ENCODE results near the gene UBR3.

Gene UBR3

DNA sequence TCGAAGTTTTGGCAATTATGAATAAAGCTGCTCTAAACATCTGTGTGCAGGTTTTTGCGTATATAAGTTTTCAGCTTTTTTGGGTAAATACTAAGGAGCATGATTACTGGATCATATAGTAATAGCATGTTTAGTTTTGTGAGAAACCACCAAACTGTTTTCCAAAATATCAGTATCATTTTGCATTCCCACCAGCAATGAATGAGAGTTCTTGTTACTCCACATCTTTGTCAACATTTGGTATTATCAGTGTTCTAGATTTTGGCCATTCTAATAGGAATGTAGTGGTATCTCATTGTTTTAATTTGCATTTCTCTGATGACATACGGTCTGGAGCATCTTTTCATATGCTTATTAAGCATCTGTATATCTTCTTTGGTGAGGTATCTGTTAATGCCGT is 207.3 kb downstream of the UBR3 start:
- in situ Hi-C loops (cut with HindIII; ENCODE audit: low sequenced_read_pairs) = no loop called here

GRCh38 chr2:170038734-170039133 is 211.5 kb downstream of the UBR3 start:
- in situ Hi-C loops (cut with HindIII; ENCODE audit: low sequenced_read_pairs) = no loop called here

- in situ Hi-C loops (cut with HindIII; ENCODE audit: low sequenced_read_pairs) = no loop called here
These were observed 212.3 kb downstream of the UBR3 start for GRCh38 chr2:170039401-170040172.

DNA sequence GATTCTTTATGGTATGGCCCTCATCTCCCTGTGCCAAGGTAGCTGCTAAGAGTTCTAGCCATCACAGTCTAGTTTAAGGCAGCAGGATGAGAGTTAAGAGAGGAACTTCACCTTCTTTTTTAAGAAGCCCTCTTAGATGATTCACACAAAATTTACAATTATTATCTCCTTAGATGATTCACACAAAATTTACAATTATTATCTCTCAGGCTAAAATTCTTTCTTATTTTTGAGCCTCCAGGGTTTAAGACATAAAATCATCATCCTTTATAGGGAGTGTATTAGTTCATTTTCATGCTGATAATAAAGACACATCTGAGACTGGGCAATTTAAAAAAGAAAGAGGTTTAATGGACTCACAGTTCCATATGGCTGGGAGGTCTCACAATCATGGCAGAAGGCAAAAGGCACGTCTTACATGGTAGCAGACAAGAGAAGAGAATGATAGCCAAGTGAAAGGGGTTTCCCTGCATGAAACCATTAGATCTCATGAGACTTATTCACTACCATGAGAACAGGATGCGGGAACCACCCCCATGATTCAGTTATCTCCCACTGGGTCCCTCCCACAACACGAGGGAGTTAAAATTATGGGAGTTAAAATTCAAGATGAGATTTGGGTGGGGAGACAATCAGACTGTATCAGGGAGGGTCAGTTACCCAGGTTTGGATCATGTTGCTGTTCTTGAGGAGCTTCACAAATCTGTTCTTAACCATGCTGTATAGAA is 217.7 kb downstream of the UBR3 start:
- in situ Hi-C loops (cut with HindIII; ENCODE audit: low sequenced_read_pairs) = no loop called here

DNA sequence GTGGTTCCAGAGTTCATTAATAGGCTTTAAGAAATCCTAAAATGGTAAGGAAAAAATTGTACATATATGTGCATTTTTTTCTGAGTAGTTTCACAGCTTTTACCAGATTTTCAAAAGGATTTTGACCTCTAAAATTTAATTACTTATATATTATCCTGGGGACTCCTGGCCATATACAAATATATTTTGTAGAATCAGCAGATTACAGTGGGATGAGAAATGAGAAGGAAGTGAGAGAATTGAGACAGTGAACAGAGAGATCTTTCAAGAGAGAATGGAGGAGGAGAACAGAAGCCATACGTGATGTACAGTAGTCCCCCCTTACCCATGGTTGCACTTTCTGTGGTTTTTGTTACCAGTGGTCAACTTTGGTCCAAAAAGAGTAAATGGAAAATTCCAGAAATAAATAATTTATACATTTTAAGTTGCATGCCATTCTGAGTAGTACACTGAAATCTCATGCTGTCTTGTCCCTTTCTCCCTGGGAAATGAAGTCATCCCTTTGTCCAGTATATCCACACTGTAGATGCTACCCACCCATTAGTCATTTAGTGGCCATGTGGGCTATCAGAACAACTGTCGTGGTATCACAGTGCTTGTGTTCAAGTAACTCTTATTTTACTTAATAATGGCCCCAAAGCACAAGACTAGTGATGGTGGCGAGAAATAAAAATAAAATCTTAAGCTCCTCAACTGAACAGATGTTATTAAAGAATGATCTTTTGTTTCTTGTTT is 220.2 kb downstream of the UBR3 start:
- in situ Hi-C loops (cut with HindIII; ENCODE audit: low sequenced_read_pairs) = no loop called here

- in situ Hi-C loops (cut with HindIII; ENCODE audit: low sequenced_read_pairs) = no loop called here
These were observed 224.9 kb downstream of the UBR3 start for GRCh38 chr2:170052151-170052550.

DNA sequence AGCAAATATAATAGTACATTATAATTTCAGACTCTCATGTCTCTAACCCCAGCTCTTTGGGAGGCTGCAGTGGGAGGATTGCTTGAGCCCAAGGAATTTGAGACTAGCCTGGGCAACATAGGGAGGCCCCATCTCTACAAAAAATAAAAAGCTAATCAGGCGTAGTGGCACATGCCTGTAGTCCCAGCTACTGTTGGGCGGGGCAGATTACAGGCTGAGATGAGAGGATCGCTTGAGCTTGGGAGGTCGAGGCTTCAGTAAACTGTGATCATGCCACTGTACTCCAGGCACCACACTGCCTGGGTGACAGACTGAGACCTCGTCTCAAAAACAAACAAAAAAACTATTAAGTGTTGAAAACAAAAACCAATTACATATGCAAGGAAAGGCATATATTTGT is 227.7 kb downstream of the UBR3 start:
- in situ Hi-C loops (cut with HindIII; ENCODE audit: low sequenced_read_pairs) = no loop called here

GRCh38 chr2:170056900-170057299 is 229.6 kb downstream of the UBR3 start:
- in situ Hi-C loops (cut with HindIII; ENCODE audit: low sequenced_read_pairs) = no loop called here

GRCh38 chr2:170063456-170064235 is 236.4 kb downstream of the UBR3 start:
- in situ Hi-C loops (cut with HindIII; ENCODE audit: low sequenced_read_pairs) = no loop called here

- in situ Hi-C loops (cut with HindIII; ENCODE audit: low sequenced_read_pairs) = no loop called here
These were observed 243.5 kb downstream of the UBR3 start for GRCh38 chr2:170070778-170071177.

DNA sequence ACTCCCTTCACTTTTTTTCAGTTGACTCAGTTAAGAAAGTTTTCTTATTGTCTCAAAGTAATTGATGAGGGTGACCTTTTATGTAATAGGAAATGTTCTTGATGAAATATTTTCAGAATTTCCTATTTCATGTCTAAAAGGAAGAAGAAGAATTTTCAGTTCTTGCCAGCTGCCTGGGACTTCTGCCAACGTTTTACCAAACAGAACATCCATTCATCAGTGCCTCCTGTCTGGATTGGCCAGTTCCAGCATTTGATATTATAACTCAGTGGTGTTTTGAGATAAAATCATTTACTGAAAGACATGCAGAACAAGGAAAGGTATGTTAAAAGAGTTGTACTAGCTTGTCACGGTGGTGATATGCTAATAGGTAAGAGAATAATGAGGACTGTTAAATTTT is 246.0 kb downstream of the UBR3 start:
- in situ Hi-C loops (cut with HindIII; ENCODE audit: low sequenced_read_pairs) = no loop called here

DNA sequence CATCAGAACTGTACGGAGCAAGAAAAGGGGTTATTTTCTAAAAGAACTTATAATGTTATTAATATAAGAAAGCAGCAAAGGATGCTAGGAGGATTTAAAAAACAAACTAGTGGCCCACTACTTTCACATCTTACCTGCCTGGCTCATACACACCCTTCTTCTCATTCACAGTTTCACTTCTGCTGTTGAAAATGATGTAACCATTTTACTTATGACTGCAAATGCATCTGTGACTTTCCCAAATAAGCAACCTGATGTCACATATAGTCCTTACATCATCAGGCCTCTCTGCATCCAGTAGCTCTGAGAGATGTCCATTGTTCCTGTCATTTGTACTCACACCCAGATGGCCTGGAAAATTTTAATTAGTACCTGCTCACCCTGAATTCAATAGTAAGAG is 248.9 kb downstream of the UBR3 start:
- in situ Hi-C loops (cut with HindIII; ENCODE audit: low sequenced_read_pairs) = no loop called here

- in situ Hi-C loops (cut with HindIII; ENCODE audit: low sequenced_read_pairs) = no loop called here
These were observed 250.7 kb downstream of the UBR3 start for GRCh38 chr2:170077830-170078569.

GRCh38 chr2:170084820-170085491 is 257.7 kb downstream of the UBR3 start:
- in situ Hi-C loops (cut with HindIII; ENCODE audit: low sequenced_read_pairs) = no loop called here

- in situ Hi-C loops (cut with HindIII; ENCODE audit: low sequenced_read_pairs) = no loop called here
These were observed 258.9 kb downstream of the UBR3 start for GRCh38 chr2:170086117-170086688.

GRCh38 chr2:170086751-170087412 is 259.6 kb downstream of the UBR3 start:
- in situ Hi-C loops (cut with HindIII; ENCODE audit: low sequenced_read_pairs) = no loop called here

DNA sequence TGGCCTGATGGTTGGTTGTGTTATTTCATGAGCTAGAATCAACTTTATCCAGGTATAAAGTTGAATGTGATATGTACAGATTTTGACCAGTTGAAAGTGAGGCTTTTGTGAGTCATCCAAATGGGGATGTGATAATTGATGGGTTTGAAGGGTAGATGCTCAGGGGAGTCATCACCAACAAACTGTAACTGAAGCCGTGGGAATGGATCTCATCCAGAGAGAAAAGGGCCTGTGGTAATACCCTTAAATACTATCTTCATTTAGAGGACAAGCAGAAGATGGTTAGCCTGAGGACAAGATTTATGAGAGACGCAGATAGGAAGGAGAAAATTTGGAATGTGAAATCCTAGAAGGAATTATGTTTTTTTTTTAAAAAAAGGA is 260.1 kb downstream of the UBR3 start:
- in situ Hi-C loops (cut with HindIII; ENCODE audit: low sequenced_read_pairs) = no loop called here

DNA sequence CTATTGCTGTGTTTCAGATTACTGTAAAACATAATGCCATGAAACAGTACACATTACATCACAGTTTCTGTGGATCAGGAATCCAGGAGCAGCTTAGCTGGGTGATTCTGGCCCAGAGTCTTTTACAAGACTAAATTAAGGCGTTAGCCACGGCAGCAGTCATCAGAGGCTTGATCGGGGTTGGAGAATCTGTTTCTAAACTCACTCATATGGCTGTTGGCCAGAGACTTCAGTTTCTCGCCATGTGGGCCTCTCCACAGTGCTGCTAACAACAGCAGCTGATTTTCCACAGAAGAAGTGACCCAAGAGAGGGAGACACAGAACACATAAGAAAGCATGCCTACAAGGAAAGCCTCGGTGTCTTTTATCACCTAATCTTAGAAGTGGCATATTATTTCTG is 261.5 kb downstream of the UBR3 start:
- in situ Hi-C loops (cut with HindIII; ENCODE audit: low sequenced_read_pairs) = no loop called here

GRCh38 chr2:170090229-170090628 is 263.0 kb downstream of the UBR3 start:
- in situ Hi-C loops (cut with HindIII; ENCODE audit: low sequenced_read_pairs) = no loop called here

Measured in endothelial cell of hepatic sinusoid (primary cell).